Activated T-cell treated with anti-CD3 and anti-CD28 coated beads for 48 hours (primary cell): Measurements from ENCODE around the gene SLC35A4.
"Not testable (repeated sequence)": the region's sequence is repeated elsewhere in the genome, so short reads cannot be mapped to it uniquely, and the experiment has no call there.

Experiments
- DNase-seq: peaks from one replicate; pipeline ENCODE4 v3.0.0-alpha.2; 2020; ENCODE audit warnings: low read depth

The SLC35A4 gene

GRCh38 chr5:140558542-140558941 is 6.1 kb upstream of the SLC35A4 start:
- no peak for DNase-seq

- no peak for DNase-seq
Measured at GRCh38 chr5:140560227-140560626, 4.4 kb upstream of the SLC35A4 start.

- DNase-seq, result no peak
Measured at GRCh38 chr5:140561753-140562523, 2.7 kb upstream of the SLC35A4 start.

- no peak for DNase-seq
Measured at GRCh38 chr5:140563596-140563995, 1.0 kb upstream of the SLC35A4 start.

- no peak for DNase-seq
Measured at GRCh38 chr5:140565024-140565779, 574 bp downstream of the SLC35A4 start.

- DNase-seq, result no peak
Measured at GRCh38 chr5:140565780-140566095, 1.1 kb downstream of the SLC35A4 start.

GRCh38 chr5:140566665-140567064 is 2.0 kb downstream of the SLC35A4 start:
- DNase-seq, result no peak

- no peak for DNase-seq
Measured at GRCh38 chr5:140567136-140567818, 2.6 kb downstream of the SLC35A4 start.

GRCh38 chr5:140567871-140568270 is 3.2 kb downstream of the SLC35A4 start:
- no peak for DNase-seq

- no peak for DNase-seq
Measured at GRCh38 chr5:140568443-140569063, 3.9 kb downstream of the SLC35A4 start.

- DNase-seq, result no peak
Measured at GRCh38 chr5:140569197-140569596, 4.6 kb downstream of the SLC35A4 start.

- no peak for DNase-seq
Measured at GRCh38 chr5:140570058-140570457, 5.4 kb downstream of the SLC35A4 start.

- no peak for DNase-seq
Measured at GRCh38 chr5:140570488-140570887, 5.9 kb downstream of the SLC35A4 start.

- DNase-seq, result no peak
Measured at GRCh38 chr5:140571105-140571504, 6.5 kb downstream of the SLC35A4 start.

GRCh38 chr5:140573683-140574082 is 9.1 kb downstream of the SLC35A4 start:
- DNase-seq, result no peak

- DNase-seq, result no peak
Measured at GRCh38 chr5:140574165-140574564, 9.5 kb downstream of the SLC35A4 start.

GRCh38 chr5:140575309-140575708 is 10.7 kb downstream of the SLC35A4 start:
- no peak for DNase-seq

GRCh38 chr5:140576776-140577201 is 12.2 kb downstream of the SLC35A4 start:
- no peak for DNase-seq

GRCh38 chr5:140579188-140579747 is 14.6 kb downstream of the SLC35A4 start:
- not testable (repeated sequence) for DNase-seq

- DNase-seq, result no peak
Measured at GRCh38 chr5:140587495-140587894, 22.9 kb downstream of the SLC35A4 start.

- no peak for DNase-seq
Measured at GRCh38 chr5:140588311-140589070, 23.9 kb downstream of the SLC35A4 start.
